Naive B cell (primary cell): Measurements from ENCODE around the gene DNAI4. TPM values are rescaled to one million over a fixed set of nuclear protein-coding genes. Genes with fewer than 3 reads are reported as not detected.
"Not testable (repeated sequence)": the region's sequence is repeated elsewhere in the genome, so short reads cannot be mapped to it uniquely, and the experiment has no call there.

Experiments used
- ATAC-seq, 2 donors: fragments of 150-1000 bp; cut with Tn5 transposase; 2 replicates each; pipeline ENCODE4 v1.10.0; 2021; ENCODE audit warnings: low read depth in 2 of 2, mild to moderate bottlenecking in 2 of 2, moderate library complexity in 2 of 2
- DNase-seq: peaks from one replicate; pipeline ENCODE4 v3.0.0; 2022
- H3K27ac Mint-ChIP-seq, 6 donors: one replicate each; pipeline ENCODE4 v1.8.0; 2020 to 2022; ENCODE audit warnings: mild to moderate bottlenecking in 6 of 6, mixed read lengths in 6 of 6, moderate library complexity in 5 of 6, inconsistent platforms in 2 of 6
- H3K27me3 Mint-ChIP-seq, 3 donors: one replicate each; pipeline ENCODE4 v1.8.0; 2021 to 2022; ENCODE audit warnings: mixed read lengths in 3 of 3, mild to moderate bottlenecking in 1 of 3
- H3K36me3 Mint-ChIP-seq, 2 donors: one replicate each; pipeline ENCODE4 v1.8.0; 2020 to 2022; ENCODE audit warnings: mixed read lengths in 2 of 2, inconsistent platforms in 1 of 2, mild to moderate bottlenecking in 1 of 2
- H3K4me1 Mint-ChIP-seq, 3 donors: one replicate each; pipeline ENCODE4 v1.8.0; 2020 to 2022; ENCODE audit warnings: mixed read lengths in 3 of 3, inconsistent platforms in 1 of 3, mild to moderate bottlenecking in 1 of 3, moderate library complexity in 1 of 3
- H3K4me3 Mint-ChIP-seq, 8 donors: one replicate each; pipeline ENCODE4 v1.8.0; 2020 to 2022; ENCODE audit warnings: mild to moderate bottlenecking in 8 of 8, mixed read lengths in 8 of 8, moderate library complexity in 8 of 8, inconsistent platforms in 2 of 8
- H3K9me3 Mint-ChIP-seq, 7 donors: one replicate each; pipeline ENCODE4 v1.8.0; 2020 to 2022; ENCODE audit warnings: mixed read lengths in 7 of 7, mild to moderate bottlenecking in 5 of 7, inconsistent platforms in 2 of 7, moderate library complexity in 1 of 7
- polyA plus RNA-seq, 6 donors: library from polyadenylated mRNA; unstranded; fragments of 300-500 nt; fragmentation: Illumina TruSeq; gene quantifications; one replicate each; pipeline ENCODE4 v1.2.3, GENCODE V29; 2021; ENCODE audit warnings: low read depth in 6 of 6

DNAI4 gene
- polyA plus RNA-seq, 6 donors from 2014 or later, result 0.40 to 4.1 (median 1.3) TPM; not detected in 1

DNA sequence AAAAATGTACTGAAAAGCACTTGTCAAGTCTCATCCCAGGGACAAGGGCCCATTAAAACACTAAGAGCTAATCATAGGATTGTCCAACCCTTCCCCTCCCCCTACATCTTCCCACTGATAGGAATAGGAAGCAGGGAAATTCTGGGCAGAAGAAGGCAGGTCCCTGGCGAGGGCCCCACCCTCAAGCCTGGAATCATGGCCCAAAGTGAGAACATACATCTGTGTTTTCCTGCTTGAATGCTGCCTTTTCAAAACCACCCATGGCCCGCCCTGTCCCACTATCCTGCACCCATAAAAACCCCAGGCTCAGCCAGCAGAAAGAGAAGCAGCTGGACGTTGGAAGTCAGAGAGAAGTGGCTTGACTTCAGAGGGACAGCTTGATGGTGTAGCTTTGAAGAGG lies 4.8 kb downstream of the DNAI4 start:
- Mint-ChIP-seq H3K9me3 (peaks cover 0 to 11% (median 3%) of the 10 kb centered on the region in 7 donors), H3K27me3 (no peaks in the 10 kb centered on the region), H3K4me3 (no peak overlapping the region), H3K36me3 (peaks cover 0 to 4% of the 10 kb centered on the region in 2 donors), H3K4me1 (peaks cover 6 to 15% (median 9%) of the 10 kb centered on the region in 3 donors), H3K27ac (no peak overlapping the region)
- DNase-seq (no peak), ATAC-seq (no peak)

DNA sequence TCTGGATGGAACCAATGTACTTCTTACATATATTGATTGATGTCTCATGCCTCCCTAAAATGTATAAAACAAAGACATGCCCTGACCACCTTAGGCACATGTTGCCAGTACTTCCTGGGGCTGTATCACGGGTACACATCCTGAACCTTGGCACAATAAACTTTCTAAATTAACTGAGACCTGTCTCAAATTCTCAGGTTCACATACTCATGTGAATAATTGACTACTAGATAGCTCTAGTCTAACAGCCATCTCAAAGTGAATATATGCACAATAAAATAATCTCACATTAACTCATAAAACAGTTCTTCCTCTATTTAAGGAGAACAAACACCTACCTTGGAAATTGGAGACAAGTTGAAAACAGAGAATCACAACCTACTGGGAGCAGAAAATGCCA lies 5.6 kb downstream of the DNAI4 start:
- no peak for ATAC-seq
- H3K27ac Mint-ChIP-seq, result peak overlapping the region in 1 of 6 donors; percentile 49

DNA sequence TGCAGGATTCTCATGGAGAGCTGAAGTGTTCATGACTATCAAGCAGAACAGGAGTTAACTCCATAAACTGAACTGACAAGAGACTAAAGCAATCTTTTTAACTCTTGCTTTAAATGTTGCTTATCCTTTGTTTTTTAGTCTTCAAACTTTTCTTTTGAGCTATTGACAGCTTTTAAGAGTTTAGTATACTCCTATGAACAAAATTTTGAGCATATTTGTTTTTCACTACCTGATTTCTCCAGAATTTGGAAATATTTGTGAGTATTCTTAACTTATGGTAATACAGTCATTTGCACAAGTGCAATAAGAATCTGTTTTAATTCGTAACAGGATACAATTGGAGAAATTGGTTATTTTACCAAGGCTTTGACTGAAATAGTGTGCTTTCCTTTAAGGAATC lies 7.2 kb downstream of the DNAI4 start:
- H3K9me3 Mint-ChIP-seq, result peaks cover 0 to 11% (median 3%) of the 10 kb centered on the region in 7 donors
- H3K27ac Mint-ChIP-seq, result no peak overlapping the region
- no peaks in the 10 kb centered on the region for H3K4me1 Mint-ChIP-seq
- H3K36me3 Mint-ChIP-seq, result peaks cover 0 to 6% of the 10 kb centered on the region in 2 donors
- no peak overlapping the region for H3K4me3 Mint-ChIP-seq
- ATAC-seq (no peak), DNase-seq (no peak)
- H3K27me3 Mint-ChIP-seq, result no peaks in the 10 kb centered on the region

More for the DNA sequence above, 5.6 kb downstream of the DNAI4 start:
- Mint-ChIP-seq H3K4me1 (peaks cover 5 to 8% (median 6%) of the 10 kb centered on the region in 3 donors), H3K9me3 (peaks cover 0 to 11% (median 3%) of the 10 kb centered on the region in 7 donors), H3K27me3 (no peaks in the 10 kb centered on the region), H3K4me3 (peak overlapping the region in 1 of 8 donors; percentile 6), H3K36me3 (peaks cover 0 to 4% of the 10 kb centered on the region in 2 donors)
- DNase-seq, result no peak

- no peak overlapping the region for H3K27ac Mint-ChIP-seq
- no peak overlapping the region for H3K4me3 Mint-ChIP-seq
- ATAC-seq (no peak), DNase-seq (no peak)
- H3K27me3 Mint-ChIP-seq, result no peaks in the 10 kb centered on the region
- peaks cover 0 to 11% (median 3%) of the 10 kb centered on the region in 7 donors for H3K9me3 Mint-ChIP-seq
- H3K36me3 Mint-ChIP-seq, result peaks cover 0 to 8% of the 10 kb centered on the region in 2 donors
- H3K4me1 Mint-ChIP-seq, result no peaks in the 10 kb centered on the region
These were observed 8.3 kb downstream of the DNAI4 start for GRCh38 chr1:66916320-66916719.

DNA sequence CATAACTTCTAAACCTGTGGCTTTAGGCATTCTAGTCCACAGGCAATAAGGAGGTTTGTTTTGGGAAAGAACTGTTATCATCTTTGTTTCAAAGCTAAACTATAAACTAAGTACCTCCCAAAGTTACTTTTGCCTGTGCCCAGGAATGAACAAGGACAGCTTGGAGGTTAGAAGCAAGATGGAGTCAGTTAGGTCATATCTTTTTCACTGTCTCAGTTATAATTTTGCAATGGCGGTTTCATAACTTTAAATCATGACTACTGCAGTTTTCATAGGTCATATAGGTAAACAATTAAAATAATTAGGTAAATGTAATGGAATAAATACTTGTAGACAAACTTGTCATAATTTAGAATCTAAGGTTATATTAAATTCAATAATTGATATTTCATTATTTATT lies 9.5 kb downstream of the DNAI4 start:
- H3K36me3 Mint-ChIP-seq, ATAC-seq, H3K27ac Mint-ChIP-seq, H3K4me1 Mint-ChIP-seq, DNase-seq, H3K27me3 Mint-ChIP-seq, H3K4me3 Mint-ChIP-seq: not testable (repeated sequence)
- peaks cover 0 to 11% (median 3%) of the 10 kb centered on the region in 7 donors for H3K9me3 Mint-ChIP-seq

DNA sequence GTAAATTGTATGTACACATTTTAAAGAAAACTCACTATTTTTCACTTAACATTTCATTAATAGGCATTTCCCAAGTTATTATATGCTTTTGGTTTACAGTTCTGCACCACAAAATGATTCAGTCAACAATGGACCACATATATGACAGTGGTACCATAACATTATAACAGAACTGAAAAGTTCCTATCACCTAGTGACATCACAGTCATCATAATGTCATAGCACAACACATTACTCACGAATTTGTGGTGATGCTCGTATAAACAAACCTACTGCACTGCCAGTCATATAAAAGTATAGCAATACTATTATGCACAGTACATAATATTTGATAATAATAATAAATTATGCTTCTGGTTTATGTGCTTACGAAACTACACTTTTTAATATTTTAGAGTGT lies 30.9 kb downstream of the DNAI4 start:
- DNase-seq (no peak), ATAC-seq (no peak)
- Mint-ChIP-seq H3K27ac (no peak overlapping the region), H3K4me1 (peaks cover 0 to 8% (median 3%) of the 10 kb centered on the region in 3 donors), H3K36me3 (no peaks in the 10 kb centered on the region), H3K9me3 (peaks cover 0 to 6% (median 1%) of the 10 kb centered on the region in 7 donors), H3K27me3 (no peaks in the 10 kb centered on the region), H3K4me3 (no peak overlapping the region)

DNA sequence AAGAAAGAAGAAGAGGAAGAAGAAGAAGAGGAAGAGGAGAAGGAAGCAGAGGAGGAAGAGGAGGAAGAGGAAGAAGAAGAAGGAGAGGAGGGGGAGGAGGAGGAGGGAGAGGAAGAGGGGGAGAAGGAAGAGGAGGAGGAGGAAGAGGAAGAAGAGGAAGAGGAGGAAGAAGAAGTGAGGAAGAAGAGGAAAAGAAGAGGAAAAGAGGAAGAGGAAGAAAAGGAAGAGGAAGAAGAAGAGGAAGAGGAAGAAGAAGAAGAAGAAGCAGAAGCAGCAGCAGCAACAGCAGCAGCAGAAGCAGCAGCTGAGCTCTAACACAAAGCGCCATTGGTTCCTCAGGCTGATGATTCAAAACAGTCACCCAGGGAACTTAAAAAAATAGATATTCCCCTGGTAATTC lies 34.0 kb downstream of the DNAI4 start:
- Mint-ChIP-seq H3K36me3 (no peaks in the 10 kb centered on the region), H3K4me1 (peaks cover 0 to 8% (median 3%) of the 10 kb centered on the region in 3 donors), H3K27ac (peak overlapping the region in 1 of 6 donors; percentile 91), H3K4me3 (no peak overlapping the region), H3K27me3 (no peaks in the 10 kb centered on the region), H3K9me3 (peaks cover 0 to 6% (median 1%) of the 10 kb centered on the region in 7 donors)
- no peak for DNase-seq
- ATAC-seq, result no peak

- Mint-ChIP-seq H3K36me3 (no peaks in the 10 kb centered on the region), H3K9me3 (peaks cover 0 to 6% (median 1%) of the 10 kb centered on the region in 7 donors), H3K4me3 (no peak overlapping the region), H3K4me1 (peaks cover 0 to 8% (median 3%) of the 10 kb centered on the region in 3 donors), H3K27ac (no peak overlapping the region), H3K27me3 (no peaks in the 10 kb centered on the region)
- DNase-seq (no peak), ATAC-seq (no peak)
These were observed 35.6 kb downstream of the DNAI4 start for GRCh38 chr1:66889030-66889429.

- DNase-seq (no peak), ATAC-seq (no peak)
- H3K4me3 Mint-ChIP-seq, result no peak overlapping the region
- H3K36me3 Mint-ChIP-seq, result peaks cover 10% of the 10 kb centered on the region in 2 donors
- H3K4me1 Mint-ChIP-seq, result no peaks in the 10 kb centered on the region
- H3K9me3 Mint-ChIP-seq, result peaks cover 8 to 31% (median 14%) of the 10 kb centered on the region in 7 donors
- H3K27ac Mint-ChIP-seq, result no peak overlapping the region
- H3K27me3 Mint-ChIP-seq, result no peaks in the 10 kb centered on the region
These were observed 48.0 kb downstream of the DNAI4 start for GRCh38 chr1:66876664-66877063.

GRCh38 chr1:66873111-66873510 lies 51.5 kb downstream of the DNAI4 start:
- DNase-seq (no peak), ATAC-seq (no peak)
- H3K27ac Mint-ChIP-seq, result no peak overlapping the region
- H3K4me3 Mint-ChIP-seq, result no peak overlapping the region
- H3K9me3 Mint-ChIP-seq, result peaks cover 0 to under 1% (median 0%) of the 10 kb centered on the region in 7 donors
- no peaks in the 10 kb centered on the region for H3K4me1 Mint-ChIP-seq
- H3K36me3 Mint-ChIP-seq, result no peaks in the 10 kb centered on the region
- no peaks in the 10 kb centered on the region for H3K27me3 Mint-ChIP-seq

GRCh38 chr1:66872024-66872423 lies 52.6 kb downstream of the DNAI4 start:
- DNase-seq, ATAC-seq, H3K4me1 Mint-ChIP-seq, H3K9me3 Mint-ChIP-seq, H3K27me3 Mint-ChIP-seq, H3K4me3 Mint-ChIP-seq, H3K27ac Mint-ChIP-seq, H3K36me3 Mint-ChIP-seq: not testable (repeated sequence)

- ATAC-seq (no peak), DNase-seq (no peak)
- H3K27me3 Mint-ChIP-seq, result no peaks in the 10 kb centered on the region
- no peak overlapping the region for H3K27ac Mint-ChIP-seq
- no peaks in the 10 kb centered on the region for H3K4me1 Mint-ChIP-seq
- H3K4me3 Mint-ChIP-seq, result no peak overlapping the region
- no peaks in the 10 kb centered on the region for H3K9me3 Mint-ChIP-seq
- no peaks in the 10 kb centered on the region for H3K36me3 Mint-ChIP-seq
These were observed 57.2 kb downstream of the DNAI4 start for GRCh38 chr1:66867501-66867900.

DNA sequence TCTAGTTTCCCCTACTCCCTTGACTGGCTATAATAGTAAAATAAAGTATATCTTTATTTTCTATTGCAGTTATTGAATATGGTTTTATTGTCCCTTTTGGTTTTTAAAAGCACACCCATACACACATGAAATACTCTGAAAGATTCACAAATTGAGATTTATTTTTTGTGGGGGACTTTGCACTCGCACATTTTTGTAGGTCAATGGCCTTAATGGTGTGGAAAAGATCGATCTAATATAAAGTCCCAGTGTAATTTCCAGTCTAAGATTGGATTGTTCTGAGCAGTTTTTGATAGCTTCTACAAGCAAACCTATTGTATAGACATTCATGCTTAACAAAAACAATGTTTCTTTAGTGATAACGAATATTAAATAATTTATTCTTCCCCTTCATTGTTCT lies 64.1 kb downstream of the DNAI4 start:
- no peaks in the 10 kb centered on the region for H3K27me3 Mint-ChIP-seq
- no peaks in the 10 kb centered on the region for H3K9me3 Mint-ChIP-seq
- H3K36me3 Mint-ChIP-seq, result no peaks in the 10 kb centered on the region
- no peak for ATAC-seq
- H3K4me1 Mint-ChIP-seq, result no peaks in the 10 kb centered on the region
- H3K27ac Mint-ChIP-seq, result no peak overlapping the region
- H3K4me3 Mint-ChIP-seq, result no peak overlapping the region
- DNase-seq, result no peak

GRCh38 chr1:66853379-66853778 lies 71.3 kb downstream of the DNAI4 start:
- Mint-ChIP-seq H3K27ac (no peak overlapping the region), H3K36me3 (peaks cover 4 to 16% of the 10 kb centered on the region in 2 donors), H3K27me3 (no peaks in the 10 kb centered on the region), H3K9me3 (peaks cover 2 to 34% (median 13%) of the 10 kb centered on the region in 7 donors), H3K4me3 (no peak overlapping the region), H3K4me1 (peaks cover 0 to 3% (median 0%) of the 10 kb centered on the region in 3 donors)
- DNase-seq, result no peak
- no peak for ATAC-seq

DNA sequence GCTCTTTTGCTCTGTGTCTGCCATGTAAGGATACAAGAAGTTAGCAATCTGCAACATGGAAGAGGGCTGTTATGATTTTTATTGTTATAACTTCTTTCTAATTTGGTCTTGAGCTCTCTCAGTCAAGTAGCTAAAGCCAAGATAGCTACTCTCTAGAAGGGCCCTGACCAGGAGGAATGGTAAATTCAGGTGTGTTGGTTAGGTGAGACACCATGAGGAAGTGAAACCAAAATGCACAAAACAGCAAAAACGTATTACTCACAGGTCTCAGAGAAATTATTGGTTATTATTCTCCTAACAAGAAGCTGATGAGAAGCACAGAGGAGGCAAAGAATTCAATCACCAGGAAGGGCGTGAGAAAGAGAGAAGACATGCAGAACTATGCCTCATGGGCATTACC lies 71.8 kb downstream of the DNAI4 start:
- H3K36me3 Mint-ChIP-seq, result peaks cover 4 to 16% of the 10 kb centered on the region in 2 donors
- DNase-seq (no peak), ATAC-seq (no peak)
- peaks cover 0 to 3% (median 0%) of the 10 kb centered on the region in 3 donors for H3K4me1 Mint-ChIP-seq
- H3K9me3 Mint-ChIP-seq, result peaks cover 2 to 34% (median 13%) of the 10 kb centered on the region in 7 donors
- H3K27ac Mint-ChIP-seq, result peak overlapping the region in 1 of 6 donors; percentile 5
- H3K27me3 Mint-ChIP-seq, result no peaks in the 10 kb centered on the region
- no peak overlapping the region for H3K4me3 Mint-ChIP-seq
